DLD1 (cell line): ENCODE measurements around the gene AGR2.
"Not testable (repeated sequence)": the region's sequence is repeated elsewhere in the genome, so short reads cannot be mapped to it uniquely, and the experiment has no call there.

Source experiments
- in situ Hi-C: cut with HindIII; loops from 2 replicates; pipeline ENCODE4 v1.10.0; 2017; ENCODE audit warnings: low sequenced_read_pairs

AGR2 gene

GRCh38 chr7:16804674-16805439 lies at the start of gene AGR2:
Gene AGR2 (minus strand): TSS chr7:16804999. CDS start chr7:16801796, 3,203 bp downstream.
- in situ Hi-C loops, result no loop called here

DNA sequence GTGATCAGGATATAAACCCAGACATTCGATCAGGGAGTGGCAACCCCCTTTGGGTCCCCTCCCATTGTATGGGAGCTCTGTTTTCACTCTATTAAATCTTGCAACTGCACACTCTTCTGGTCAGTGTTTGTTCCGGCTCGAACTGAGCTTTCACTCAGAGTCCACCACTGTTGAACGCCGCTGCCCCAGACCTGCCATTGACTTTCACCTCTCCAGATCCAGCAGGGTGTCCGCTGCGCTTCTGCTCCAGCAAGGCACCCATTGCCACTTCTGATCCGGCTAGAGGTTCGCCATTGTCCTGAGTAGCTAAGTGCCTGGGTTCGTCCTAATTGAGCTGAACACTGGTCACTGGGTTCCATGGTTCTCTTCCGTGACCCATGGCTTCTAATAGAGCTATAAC lies 48.4 kb upstream of the AGR2 start:
- in situ Hi-C loops, result not testable (repeated sequence)

DNA sequence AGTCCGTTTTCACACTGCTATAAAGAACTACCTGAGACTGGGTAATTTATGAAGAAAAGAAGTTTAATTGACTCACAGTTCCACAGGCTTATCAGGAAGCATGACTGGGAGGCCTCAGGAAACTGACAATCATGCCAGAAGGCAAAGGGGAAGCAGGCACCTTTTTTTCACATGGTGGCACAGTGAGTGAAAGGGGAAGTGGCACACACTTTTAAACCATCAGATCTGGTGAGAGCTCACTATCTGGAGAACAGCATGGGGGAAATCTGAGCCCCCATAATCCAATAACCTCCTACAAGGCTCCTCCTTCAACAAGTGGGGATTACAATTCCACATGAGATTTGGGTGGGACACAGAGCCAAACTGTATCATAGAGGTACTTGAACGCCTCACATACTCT lies 47.0 kb upstream of the AGR2 start:
- in situ Hi-C loops, result no loop called here

DNA sequence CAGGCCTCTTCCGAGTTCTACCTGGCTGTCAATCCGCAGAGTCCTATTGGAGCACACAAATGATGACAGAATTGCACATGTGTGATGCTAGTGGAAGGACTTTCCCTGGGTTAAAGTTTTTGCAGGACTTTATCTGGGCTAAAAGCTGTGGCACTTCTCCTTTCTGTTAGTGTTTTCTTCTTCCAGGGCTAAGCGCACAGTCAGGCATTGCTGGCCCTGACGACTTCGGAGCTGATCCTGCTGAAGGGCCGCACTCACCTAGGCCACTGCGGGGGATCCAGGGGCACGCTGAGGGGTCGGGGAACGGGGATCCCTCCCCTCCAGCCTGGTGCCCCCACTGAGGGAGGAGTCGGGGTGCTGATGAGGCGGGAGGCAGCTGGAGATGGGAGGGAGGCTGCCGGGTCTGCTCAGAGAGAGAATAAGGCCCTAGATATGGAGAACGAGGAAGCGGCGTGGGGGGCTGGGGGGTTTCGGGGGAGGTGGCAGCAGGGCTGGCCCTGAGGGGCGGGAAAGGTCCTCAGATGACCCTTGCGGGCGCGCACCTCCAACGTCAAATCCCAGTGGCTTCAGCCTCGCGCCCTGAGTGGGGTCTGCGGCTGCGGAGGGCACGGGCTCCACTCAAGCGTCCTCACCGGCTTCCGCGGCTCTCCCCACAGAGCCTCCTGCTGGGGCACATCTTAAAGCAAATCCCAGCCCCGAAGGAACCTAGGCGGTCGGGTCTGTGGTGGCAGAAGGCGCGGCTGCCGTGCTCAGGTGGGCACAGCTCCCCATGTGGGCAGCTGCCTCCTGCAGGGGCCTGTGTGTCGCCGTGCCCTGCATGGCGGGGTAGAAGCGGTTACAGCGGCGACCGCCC lies 46.0 kb upstream of the AGR2 start:
- in situ Hi-C loops, result no loop called here

DNA sequence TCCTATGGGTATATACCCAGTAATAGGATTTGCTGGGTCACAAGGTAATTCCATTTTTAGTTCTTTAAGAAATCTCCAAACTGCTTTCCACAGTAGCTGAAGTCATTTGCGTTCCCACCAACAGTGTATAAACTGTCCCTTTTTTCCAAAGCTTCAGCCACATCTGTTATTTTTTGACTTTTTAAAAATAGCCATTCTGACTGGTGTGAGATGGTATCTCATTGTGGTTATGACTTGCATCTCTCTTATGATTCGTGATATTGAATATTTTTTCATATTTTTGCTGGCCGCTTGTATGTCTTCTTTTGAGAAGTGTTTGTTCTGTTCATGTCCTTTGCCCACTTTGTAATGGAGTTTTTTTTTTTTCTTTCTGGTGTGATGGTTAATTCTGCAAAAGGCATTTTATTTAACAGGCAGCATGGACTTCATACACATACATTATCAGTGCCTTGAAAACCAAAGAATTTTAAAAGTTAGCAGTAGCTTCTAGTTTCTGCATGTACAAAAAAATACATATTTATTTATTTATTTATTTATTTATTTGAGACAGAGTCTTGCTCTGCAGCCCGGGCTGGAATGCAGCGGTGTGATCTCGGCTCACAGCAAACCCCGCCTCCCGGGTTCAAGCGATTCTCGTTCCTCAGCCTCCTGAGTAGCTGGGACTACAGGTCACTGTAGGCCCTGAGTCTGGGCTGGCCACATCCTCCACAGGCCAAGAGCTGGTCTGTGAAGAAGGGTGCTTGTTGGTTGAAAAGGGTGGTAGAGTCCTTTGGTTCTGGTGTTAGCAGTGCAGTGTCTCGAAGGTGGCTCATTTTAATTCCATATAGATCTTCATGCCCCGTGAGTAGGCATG lies 44.7 kb upstream of the AGR2 start:
- in situ Hi-C loops, result no loop called here

DNA sequence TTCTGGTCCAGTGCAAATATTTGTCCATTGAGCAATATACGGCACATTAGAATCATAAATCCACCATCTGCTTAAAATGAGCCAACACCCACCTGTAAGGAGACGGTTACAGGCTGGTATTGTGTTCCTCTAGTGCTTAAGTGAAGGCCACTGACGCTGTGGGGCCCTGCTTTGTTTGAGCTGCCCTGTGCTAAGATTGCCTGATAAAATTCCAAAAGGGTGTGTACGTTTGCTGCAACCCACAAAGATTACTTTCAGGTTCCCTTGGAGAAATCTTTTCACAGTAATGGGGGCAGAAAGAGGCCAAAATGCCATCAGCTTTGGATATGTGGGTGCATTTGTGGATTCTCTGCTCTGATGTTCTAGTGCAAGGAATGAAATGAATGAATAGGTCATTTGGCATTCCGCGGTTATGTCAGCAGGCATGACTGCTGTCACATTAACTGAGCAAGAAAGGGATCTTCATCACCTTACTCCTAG lies 42.6 kb upstream of the AGR2 start:
- in situ Hi-C loops, result no loop called here

DNA sequence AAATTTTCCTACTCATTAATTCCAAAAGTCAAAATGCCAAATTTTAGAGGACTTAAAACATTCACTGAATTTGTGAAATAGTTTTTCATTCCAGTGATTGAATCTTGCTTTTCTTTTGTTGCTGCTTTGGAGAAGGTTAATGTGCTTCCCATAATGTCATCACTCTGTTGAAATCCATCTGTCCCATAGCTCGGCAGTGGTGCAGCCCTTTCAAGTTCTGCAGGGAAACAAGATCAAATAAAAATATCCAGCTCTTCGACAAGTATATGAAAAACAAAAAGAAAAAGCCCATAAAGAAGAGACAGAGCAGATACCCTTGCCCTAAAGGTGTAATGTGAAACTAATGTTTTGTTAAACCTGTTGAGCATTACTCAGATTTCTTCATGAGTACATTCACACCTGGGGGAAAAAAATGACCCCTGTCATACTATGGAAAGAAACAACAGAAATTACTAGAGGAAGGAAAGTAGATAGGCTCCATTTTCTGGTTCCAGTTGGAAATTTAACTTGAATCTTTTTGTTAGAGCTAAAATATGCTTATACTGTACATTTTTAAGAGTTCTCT lies 41.9 kb upstream of the AGR2 start:
- in situ Hi-C loops, result no loop called here

- in situ Hi-C loops, result no loop called here
These were observed 40.9 kb upstream of the AGR2 start for GRCh38 chr7:16845746-16846145.

DNA sequence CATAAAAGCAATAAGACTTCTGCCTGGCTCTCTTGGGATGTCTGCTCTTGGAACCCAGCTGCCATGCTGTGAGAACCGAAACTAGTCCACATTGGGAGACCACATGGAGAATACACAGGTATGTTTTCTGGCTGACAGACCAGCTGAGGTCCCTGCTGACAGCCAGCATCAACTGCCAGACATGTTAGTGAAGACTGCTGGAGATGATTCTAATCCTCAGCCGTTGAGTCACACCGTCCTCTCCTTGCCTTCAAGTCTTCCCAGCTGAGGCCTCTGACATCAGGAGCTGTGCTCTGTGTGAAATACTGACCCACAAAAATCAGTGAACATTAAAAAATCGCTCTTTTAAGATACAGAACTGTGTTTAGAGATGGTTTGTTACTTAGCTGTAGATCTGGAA lies 36.9 kb upstream of the AGR2 start:
- in situ Hi-C loops, result no loop called here

DNA sequence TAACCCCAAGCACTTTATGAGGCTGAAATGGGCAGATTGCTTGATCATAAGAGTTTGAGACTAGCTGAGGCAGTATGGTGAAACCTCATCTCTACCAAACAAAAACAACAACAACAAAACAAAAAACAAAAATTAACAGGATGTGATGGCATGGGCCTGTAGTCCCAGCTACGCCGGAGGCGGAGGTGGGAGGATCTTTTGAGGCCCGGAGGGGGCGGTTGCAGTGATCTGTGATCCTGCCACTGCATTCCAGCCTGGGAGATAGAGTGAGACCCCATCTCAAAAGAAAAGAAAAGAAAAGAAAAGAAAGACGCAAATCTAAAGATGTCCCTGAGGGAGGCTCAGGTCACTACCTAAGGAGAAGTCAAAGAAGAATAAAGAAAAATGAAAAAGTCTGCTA lies 35.3 kb upstream of the AGR2 start:
- in situ Hi-C loops, result no loop called here

- in situ Hi-C loops, result no loop called here
These were observed 34.8 kb upstream of the AGR2 start for GRCh38 chr7:16839646-16840045.

DNA sequence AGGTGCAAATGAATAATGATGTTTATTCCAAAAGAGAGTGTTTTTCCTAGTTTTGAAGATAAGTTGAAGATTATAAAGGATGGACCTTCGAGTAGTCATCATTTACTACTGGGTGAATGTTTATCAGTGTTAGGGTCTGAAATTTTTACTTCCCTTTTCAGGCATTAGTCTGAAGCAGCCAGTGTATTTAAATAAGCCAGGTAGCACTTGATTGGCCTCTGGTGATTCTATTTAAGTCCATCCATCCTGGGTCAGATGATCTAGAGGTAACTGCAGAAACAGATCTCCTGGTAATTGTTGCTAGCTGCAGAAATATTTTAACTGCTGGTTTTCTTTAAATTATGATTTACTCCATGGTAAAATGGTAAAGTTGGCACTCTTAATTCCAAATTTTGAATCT lies 34.1 kb upstream of the AGR2 start:
- in situ Hi-C loops, result no loop called here

- in situ Hi-C loops, result no loop called here
These were observed 33.6 kb upstream of the AGR2 start for GRCh38 chr7:16838386-16838785.

- in situ Hi-C loops, result no loop called here
These were observed 31.7 kb upstream of the AGR2 start for GRCh38 chr7:16836481-16836880.

DNA sequence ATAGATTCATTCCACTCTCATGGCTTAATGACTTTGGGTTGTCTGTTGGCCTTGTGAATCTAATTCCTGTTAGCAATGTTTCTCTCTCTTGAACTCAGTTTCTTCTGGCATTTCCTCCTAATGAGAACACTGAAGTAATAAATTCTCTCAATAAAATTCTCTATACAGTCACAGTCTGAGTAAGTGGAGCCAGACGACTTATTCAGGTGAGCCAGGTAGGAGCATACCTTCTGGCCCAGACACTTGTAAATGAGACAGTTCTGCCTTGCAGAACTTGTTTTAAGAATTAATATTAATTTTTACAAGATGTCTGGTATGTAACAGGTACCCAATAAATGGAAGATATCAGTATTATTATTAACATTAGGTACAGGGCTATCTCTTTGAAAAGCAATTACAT lies 28.6 kb upstream of the AGR2 start:
- in situ Hi-C loops, result no loop called here

DNA sequence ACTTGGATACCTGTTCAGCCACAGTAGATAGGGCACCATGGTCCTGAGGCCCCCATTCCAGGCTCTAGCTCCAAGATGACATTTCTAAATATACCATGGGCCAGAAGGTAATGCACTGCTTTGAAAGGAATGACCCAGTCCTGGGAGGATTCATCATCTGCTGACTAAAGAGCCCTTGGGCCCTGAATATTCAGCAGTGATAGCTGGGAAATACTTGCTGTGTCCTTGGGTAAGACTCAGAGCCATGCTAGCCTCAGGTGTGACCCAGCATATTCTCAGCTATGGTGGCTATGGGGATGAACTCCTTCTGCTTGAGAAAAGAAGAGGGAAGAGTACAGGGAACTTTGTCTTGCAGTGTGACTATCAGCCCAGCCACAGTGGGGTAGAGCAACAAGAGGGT lies 21.3 kb upstream of the AGR2 start:
- in situ Hi-C loops, result no loop called here

GRCh38 chr7:16822029-16822428 lies 17.2 kb upstream of the AGR2 start:
- in situ Hi-C loops, result no loop called here

GRCh38 chr7:16818732-16819131 lies 13.9 kb upstream of the AGR2 start:
- in situ Hi-C loops, result no loop called here

GRCh38 chr7:16817536-16817935 lies 12.7 kb upstream of the AGR2 start:
- in situ Hi-C loops, result no loop called here

DNA sequence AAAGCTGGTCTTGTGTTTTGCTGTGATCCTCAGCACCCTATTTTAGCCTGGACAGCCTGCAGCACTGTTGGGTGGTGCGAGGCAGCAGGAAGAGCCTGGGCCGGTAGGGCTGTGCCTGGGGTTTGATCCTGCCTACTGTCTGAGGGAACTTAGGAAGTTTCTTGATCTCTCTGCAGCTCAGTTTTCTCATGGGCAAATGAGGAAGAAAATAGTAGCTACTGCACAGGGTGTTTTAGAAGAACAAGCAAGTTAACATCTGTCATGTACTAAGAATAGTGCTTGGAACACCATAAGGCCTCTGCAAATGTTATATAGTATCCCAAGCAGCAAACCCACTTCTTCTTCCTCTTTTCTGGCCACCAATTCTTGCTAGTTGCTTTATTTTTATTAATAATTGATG lies 12.0 kb upstream of the AGR2 start:
- in situ Hi-C loops, result no loop called here

GRCh38 chr7:16815001-16815400 lies 10.2 kb upstream of the AGR2 start:
- in situ Hi-C loops, result no loop called here
